ENCODE results near the gene SPG7.

DNA sequence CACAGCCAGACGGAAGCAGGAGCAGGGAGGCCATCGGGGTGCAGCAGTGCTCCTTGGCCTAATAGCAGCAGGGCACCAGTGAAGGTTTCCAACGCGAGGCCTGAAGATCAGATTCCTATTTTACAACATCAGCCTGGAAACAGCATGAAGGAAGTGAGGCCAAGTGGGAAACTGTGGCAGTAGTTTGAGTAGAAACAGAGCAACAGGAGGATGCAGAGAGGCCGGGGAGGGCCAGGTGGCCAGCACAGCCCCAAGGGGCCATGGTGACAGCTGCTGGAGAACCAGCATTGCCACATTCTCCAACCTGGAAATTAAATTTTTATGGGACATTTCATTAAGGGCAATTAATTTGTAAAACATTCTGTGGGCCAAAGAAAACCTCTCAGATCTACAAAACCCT is 14.4 kb upstream of the SPG7 start:
- TF ChIP-seq POLR2AphosphoS5 (IDR thresholded peaks at IDR 0.05; ENCODE audit: low read depth, low read length) = no peak
- no peak for TF ChIP-seq POLR2A (IDR thresholded peaks at IDR 0.05; ENCODE audit: low read depth, low read length)
- TF ChIP-seq PAX5 (IDR thresholded peaks at IDR 0.05; ENCODE audit: insufficient read depth, low read length, severe bottlenecking) = no peak
- TF ChIP-seq TAF1 (IDR thresholded peaks at IDR 0.05; ENCODE audit: low read depth, low read length) = no peak
- no peak for TF ChIP-seq SPI1 (IDR thresholded peaks at IDR 0.05; ENCODE audit: low read depth, low read length)
- no peak for TF ChIP-seq POU2F2 (IDR thresholded peaks at IDR 0.05; ENCODE audit: low read depth, low read length)
